DMS53 treated with DMSO at 0.1 percent for 48 hours (cell line): Measurements from ENCODE around the gene SPRN.
"Not testable (repeated sequence)": the region's sequence is repeated elsewhere in the genome, so short reads cannot be mapped to it uniquely, and the experiment has no call there.

Experiments used
- DNase-seq: peaks from one replicate; lab custom pipeline; 2025; ENCODE audit not compliant: unreplicated experiment; lab: John Stamatoyannopoulos, UW

Gene SPRN

GRCh38 chr10:133457100-133457841 is 32.8 kb upstream of the SPRN start:
- DNase-seq: no peak

DNA sequence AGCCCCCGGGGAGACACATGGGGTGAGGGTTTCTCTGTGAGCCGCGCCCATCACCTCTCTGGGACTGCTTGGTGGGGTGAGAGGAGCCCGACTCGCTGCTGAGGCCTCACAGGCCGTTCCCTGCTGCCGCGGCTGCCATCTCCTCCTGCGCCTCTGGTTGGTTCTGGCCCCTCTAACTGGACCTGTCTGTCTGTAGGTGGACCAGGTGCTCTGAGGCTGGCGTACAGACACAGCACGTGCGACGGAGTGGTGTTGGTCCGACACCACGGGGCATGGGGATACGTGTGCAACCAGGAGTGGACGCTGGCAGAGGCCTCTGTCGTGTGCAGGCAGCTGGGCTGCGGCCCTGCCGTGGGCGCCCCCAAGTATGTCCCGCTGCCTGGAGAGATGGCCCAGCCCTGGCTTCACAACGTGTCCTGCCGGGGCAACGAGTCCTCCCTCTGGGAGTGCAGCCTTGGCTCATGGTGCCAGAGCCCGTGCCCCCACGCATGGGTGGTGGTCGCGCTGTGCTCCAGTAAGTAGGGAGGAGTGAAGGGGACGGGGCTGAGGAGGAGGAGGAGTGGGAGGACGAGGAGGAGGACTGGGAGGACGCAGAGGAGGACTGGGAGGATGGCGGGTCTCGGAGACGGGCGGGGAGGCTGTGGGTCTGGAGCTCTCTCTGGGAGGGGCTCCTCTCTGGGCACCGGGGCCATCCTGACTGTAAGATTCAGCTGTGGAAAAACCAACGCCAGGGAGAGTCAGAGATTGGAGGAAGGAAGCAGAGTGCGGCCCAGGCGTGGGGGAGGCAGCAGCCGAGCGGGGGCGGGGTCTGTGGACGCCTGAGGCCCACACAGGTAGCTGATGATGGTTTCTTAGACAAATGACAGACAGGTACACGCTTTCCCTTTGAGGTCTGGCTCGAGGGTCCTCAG is 31.9 kb upstream of the SPRN start:
- no peak for DNase-seq

DNA sequence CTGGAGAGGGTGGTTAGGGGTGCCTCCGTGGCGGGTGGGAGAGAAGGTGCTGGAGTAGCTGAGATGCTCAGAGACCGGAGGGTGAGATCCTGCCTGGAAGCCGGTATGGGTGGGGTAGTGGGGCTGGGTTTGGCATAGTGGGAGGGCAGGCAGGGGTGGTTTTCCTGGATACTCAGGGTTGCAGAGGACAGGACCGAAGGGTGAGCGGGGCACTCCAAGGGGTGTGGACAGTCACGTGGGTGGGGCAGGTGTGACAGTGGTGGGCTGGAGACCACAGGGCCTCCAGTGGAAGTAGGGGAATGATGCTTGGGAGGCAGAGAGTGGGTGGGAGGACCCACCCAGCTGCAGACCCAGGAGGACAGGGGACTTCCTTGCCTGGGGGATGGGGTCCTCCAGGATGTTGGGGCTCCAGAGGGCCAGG is 31.2 kb upstream of the SPRN start:
- no peak for DNase-seq

- no peak for DNase-seq
These were observed 30.8 kb upstream of the SPRN start for GRCh38 chr10:133455196-133455595.

GRCh38 chr10:133454204-133454893 is 29.9 kb upstream of the SPRN start:
- DNase-seq: no peak

DNA sequence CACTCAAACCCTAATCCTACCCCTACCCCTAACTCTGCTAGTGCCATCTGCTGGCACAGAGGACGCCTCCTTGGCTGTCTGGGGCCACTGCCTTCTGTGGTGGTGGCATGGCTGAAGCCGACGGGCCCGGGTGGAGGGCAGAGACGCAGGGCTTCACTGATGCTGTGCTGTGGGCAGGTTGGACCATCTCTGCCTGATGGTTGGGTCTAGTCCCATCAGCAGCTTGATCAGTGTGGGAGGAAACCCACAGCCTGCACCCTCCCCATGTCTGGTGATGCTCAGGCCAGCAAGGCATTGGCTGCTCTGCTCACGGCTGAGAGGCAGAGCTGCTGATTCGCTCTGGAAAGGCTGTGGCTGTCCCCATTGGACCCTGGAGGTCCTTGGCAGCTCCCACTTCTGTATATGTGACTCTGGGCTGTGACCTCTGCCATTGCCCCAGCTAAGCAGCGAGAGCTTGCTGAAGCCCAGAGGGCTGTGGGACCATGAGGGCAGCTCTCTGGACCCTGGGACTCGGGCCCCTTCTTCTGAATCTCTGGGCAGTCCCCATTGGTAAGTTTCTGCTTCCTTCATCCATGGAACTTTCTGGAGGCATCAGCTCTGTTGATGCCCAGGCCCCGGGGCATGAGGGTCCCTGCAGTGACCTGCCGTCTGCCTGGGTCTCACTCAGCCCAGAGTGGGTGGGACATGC is 29.2 kb upstream of the SPRN start, which contains the start of gene SCART1:
Gene SCART1 (plus strand): TSS at position 430 of the 688 bp plus-strand sequence. CDS start 53 bp downstream, at position 483.
- no peak for DNase-seq

GRCh38 chr10:133452453-133452852 is 28.0 kb upstream of the SPRN start:
- no peak for DNase-seq

DNA sequence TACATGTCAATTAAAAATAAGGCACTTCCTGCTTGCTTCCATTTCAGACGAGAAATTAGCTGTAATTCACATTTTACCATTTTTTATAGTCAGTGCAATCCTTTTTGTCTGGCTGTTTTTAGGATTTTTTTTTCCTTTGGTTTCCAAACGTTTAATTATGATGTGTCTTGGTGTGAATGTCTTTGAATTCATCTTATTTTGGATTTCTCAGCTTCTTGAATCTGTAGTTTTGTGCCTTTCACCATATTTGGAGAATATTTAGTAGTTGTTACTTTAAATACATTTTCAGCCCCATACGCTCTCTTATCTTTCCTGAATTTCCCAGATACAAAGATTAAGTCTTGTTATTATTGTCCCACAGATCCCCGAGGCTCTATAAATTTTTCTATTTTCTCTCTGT is 26.9 kb upstream of the SPRN start:
- no peak for DNase-seq

DNA sequence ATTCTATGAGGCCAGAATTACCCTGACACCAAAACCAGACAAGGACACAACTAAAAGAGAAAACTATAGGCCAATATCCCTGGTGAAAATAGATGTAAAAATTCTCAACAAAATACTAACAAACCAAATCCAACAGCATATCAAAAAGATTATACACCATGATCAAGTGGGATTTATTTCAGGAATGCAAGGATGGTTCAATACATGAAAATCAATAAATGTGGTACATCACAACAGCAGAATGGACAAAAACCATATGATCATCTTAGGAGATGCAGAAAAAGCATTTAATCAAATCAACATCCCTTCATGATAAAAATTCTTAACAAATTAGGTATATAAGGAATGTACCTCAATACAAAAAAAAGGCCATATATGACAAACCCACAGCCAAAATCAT is 23.7 kb upstream of the SPRN start:
- no peak for DNase-seq

- no peak for DNase-seq
These were observed 22.6 kb upstream of the SPRN start for GRCh38 chr10:133446979-133447378.

DNA sequence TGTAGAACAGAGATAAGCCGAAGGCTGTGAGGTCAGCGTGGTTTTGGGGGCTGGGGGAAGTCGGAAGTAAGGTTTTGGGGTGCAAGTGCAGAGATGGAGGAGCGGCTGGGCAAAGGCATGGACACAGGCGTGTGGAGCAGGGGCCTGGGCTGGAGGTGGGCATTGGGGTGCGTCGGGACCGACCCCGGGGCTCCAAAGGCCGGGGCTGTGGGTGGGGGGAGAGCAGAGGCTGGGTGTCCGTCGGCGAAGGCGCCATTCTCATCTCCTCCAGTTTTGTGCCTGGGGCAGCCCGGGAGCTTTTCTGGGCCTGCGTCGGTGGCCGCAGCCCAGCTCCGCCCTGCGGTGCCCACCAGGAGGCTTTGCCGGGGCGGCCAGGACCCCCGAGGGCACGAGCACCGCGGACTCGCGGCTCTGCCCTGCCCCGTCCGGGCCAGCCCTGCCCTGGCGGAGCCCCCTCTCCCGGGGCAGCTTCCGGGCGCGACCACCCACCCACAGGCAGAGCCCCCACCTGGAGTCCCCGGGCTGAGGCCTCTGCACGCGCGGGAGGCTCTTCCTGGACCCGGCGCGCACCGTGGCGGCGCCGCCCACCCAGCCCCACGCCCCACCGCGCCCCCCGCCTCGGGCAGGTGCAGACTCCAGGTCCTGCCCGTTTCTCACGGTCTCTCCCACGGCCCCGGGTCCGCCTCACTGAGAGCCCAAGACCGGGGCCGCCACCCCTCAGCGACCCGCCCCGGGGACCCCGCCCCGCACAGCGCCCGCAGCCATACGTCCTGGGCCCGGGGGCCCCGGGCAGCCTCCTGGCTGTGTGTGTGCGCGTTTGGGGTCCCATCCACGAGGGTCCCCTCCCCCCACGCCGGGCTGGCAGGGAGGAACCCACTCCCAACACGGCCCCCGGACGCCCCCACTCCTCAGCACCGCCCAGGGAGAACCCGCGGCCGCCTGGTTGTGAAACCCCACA is 21.6 kb upstream of the SPRN start:
- no peak for DNase-seq

GRCh38 chr10:133445268-133445732 is 20.9 kb upstream of the SPRN start:
- no peak for DNase-seq

DNA sequence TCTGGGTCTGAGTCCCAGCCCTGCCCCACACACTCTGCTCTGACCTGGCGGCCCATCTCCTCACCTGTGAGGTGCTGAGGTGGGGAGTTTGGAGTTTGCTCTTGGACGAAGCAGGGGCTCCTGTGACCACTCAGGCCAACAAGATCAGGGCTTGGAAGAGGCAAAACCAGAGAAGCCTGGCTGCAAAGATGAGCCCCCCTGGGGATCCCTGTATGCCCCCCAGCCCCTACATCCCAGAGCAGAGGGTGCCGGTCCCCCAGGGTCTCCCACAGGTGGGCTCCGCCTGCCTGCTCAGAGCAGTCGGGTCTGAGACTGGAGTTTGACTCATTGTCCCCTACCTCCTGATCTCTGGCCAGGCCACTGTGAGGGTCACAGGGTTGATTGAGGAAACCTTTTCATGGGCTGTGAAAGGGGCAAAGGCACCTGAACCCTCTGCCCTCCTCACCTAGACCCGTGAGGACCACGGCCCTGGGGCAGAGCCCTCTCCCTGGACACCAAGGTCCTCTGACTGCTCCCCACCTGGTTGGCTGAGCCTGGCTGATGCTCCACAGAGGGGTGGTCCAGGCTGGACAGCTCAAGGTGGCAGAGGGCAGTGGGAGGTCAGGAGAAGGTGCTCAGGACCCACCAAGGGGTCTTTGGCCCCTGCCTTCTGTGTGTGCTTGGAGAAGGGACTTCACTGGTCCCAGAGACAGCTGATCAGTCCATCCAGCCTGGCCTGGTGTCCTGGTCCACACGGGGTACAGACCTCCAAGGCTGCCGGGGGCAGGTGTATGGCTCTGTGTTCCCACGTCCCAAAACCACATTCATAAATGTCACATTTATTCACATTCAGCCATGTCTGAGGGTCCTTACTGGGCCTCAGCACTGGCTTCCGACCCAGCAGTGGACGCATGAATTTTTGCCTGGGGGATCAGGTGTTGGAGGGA is 20.2 kb upstream of the SPRN start:
- DNase-seq: no peak

GRCh38 chr10:133442967-133443924 is 18.8 kb upstream of the SPRN start:
- DNase-seq: no peak

- DNase-seq: no peak
These were observed 18.0 kb upstream of the SPRN start for GRCh38 chr10:133442191-133442966.

- no peak for DNase-seq
These were observed 17.4 kb upstream of the SPRN start for GRCh38 chr10:133441780-133442179.

DNA sequence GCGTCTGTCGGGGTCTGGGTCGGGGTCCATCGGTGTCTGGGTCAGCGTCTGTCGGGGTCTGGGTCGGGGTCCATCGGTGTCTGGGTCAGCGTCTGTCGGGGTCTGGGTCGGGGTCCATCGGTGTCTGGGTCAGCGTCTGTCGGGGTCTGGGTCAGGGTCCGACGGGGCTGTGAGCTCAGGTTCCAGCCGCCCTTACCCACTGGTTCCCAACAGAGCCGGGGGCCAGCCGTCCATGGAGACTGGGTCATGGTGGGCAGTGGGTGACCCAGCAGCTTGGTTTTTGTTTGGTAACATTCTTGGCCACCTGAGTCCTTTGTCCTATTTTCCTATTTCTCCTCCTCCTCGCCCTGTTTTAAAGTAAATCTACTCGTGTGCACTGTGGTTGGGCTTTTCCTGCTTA is 16.9 kb upstream of the SPRN start:
- not testable (repeated sequence) for DNase-seq
